Gastroesophageal sphincter (tissue), 4 donors: ENCODE measurements around the gene ABI3BP. TPM values are rescaled to one million over a fixed set of nuclear protein-coding genes. Genes with fewer than 3 reads are reported as not detected.

Experiments
- ATAC-seq: fragments of 150-250 bp; one replicate; pipeline ENCODE4 v1.9.1; 2016; ENCODE audit warnings: mild to moderate bottlenecking, moderate library complexity
- H3K27ac ChIP-seq, 4 donors: fragments of 200-600 bp; sonication (generic) in 3 of 4; 1 replicate in 3 of 4; 2 replicates in 1 of 4; pipeline ENCODE4 v1.5.1; 2016 to 2019
- H3K27me3 ChIP-seq: fragments of 200-600 bp; sonication (generic); one replicate; pipeline ENCODE4 v1.5.1; 2019
- H3K36me3 ChIP-seq, 2 donors: fragments of 200-600 bp; sonication (generic); one replicate each; pipeline ENCODE4 v1.5.1; 2019; ENCODE audit warnings: control low read depth in 1 of 2
- H3K4me1 ChIP-seq, 3 donors: fragments of 200-600 bp; sonication (generic); 1 replicate in 2 of 3; 2 replicates in 1 of 3; pipeline ENCODE4 v1.5.1; 2016 to 2019; ENCODE audit warnings: control low read depth in 2 of 3
- H3K4me3 ChIP-seq, 2 donors: fragments of 200-600 bp; sonication (generic); one replicate each; pipeline ENCODE4 v1.5.1; 2019; ENCODE audit warnings: mild to moderate bottlenecking in 1 of 2, moderate library complexity in 1 of 2
- H3K9me3 ChIP-seq, 3 donors: fragments of 200-600 bp; sonication (generic); one replicate each; pipeline ENCODE4 v1.5.1; 2017 to 2019; ENCODE audit warnings: control low read depth in 2 of 3
- CTCF ChIP-seq, 4 experiments: fragments of 200-600 bp in 2 of 4; fragments of 450-650 bp in 2 of 4; sonication (generic) in 1 of 4; IDR thresholded peaks; one replicate each; pipeline ENCODE4 v1.5.1; 2017 to 2019; ENCODE audit warnings: antibody characterized with exemption in 4 of 4, mild to moderate bottlenecking in 2 of 4, moderate library complexity in 2 of 4
- EP300 ChIP-seq: sonication (generic); formaldehyde crosslinking; IDR thresholded peaks from one replicate; pipeline ENCODE4 v1.6.1; 2017; ENCODE audit warnings: antibody characterized with exemption, mild to moderate bottlenecking
- POLR2A ChIP-seq, 2 donors: fragments of 450-650 bp; IDR thresholded peaks; one replicate each; pipeline ENCODE4 v1.6.1; 2017; ENCODE audit warnings: antibody characterized with exemption in 2 of 2, mild to moderate bottlenecking in 2 of 2, moderate library complexity in 1 of 2
- POLR2AphosphoS5 ChIP-seq: sonication (generic); formaldehyde crosslinking; IDR thresholded peaks from one replicate; pipeline ENCODE4 v1.6.1; 2017; ENCODE audit warnings: antibody characterized with exemption
- WGBS, 2 donors: methylation state at CpG; one replicate each; pipeline ENCODE4 v1.1.5; 2018; ENCODE audit warnings: low coverage in 1 of 2; 5-methylcytosine and 5-hydroxymethylcytosine counted together
- total RNA-seq, 4 donors: library from RNA; depleted of rRNA; stranded (reverse); fragments of >200 nt; gene quantifications; one replicate each; pipeline ENCODE4 v1.1.0, GENCODE V29; 2016

ABI3BP gene
- total RNA-seq, 4 donors from 2014 or later, result 59.6 to 158 (median 99.9) TPM

- H3K27me3 ChIP-seq, result no peaks in the 10 kb centered on the region
- H3K9me3 ChIP-seq, result no peaks in the 10 kb centered on the region
- H3K4me3 ChIP-seq, result no peak overlapping the region
- no peak for TF ChIP-seq CTCF (IDR thresholded peaks at IDR 0.05)
- TF ChIP-seq EP300, result no peak
- no peak for TF ChIP-seq POLR2A (IDR thresholded peaks at IDR 0.05)
- peak overlapping the region in 3 of 4 donors; percentile 44 to 57 (median 49) for H3K27ac ChIP-seq
- ATAC-seq, result no peak
- no peaks in the 10 kb centered on the region for H3K36me3 ChIP-seq
- WGBS, 2 donors, result 72 to 89% methylated on average over 4 to 6 of the region's 6 CpGs
- peaks cover 3 to 57% (median 9%) of the 10 kb centered on the region in 3 donors for H3K4me1 ChIP-seq
Observed at GRCh38 chr3:100970477-100970990, 22.7 kb downstream of the ABI3BP start.

GRCh38 chr3:100968932-100969906 lies 24.0 kb downstream of the ABI3BP start:
- Histone ChIP-seq H3K27ac (peak overlapping the region in 3 of 4 donors; percentile 49 to 67 (median 57)), H3K4me1 (peaks cover 3 to 44% (median 9%) of the 10 kb centered on the region in 3 donors), H3K36me3 (no peaks in the 10 kb centered on the region), H3K9me3 (no peaks in the 10 kb centered on the region), H3K27me3 (no peaks in the 10 kb centered on the region), H3K4me3 (no peak overlapping the region)
- peak; percentile 87 for ATAC-seq
- TF ChIP-seq POLR2AphosphoS5 (peak; percentile 55), EP300 (no peak)
- 52 to 55% methylated on average over 4 to 5 of the region's 6 CpGs for WGBS, 2 donors

GRCh38 chr3:100966807-100967206 lies 26.4 kb downstream of the ABI3BP start:
- no peak for TF ChIP-seq POLR2AphosphoS5
- no peak for TF ChIP-seq EP300
- no peak for TF ChIP-seq POLR2A (IDR thresholded peaks at IDR 0.05)
- H3K27ac ChIP-seq, result no peak overlapping the region
- H3K4me3 ChIP-seq, result no peak overlapping the region
- no peaks in the 10 kb centered on the region for H3K36me3 ChIP-seq
- WGBS, 2 donors, result 73 to 88% methylated on average over 2 of the region's 2 CpGs
- no peaks in the 10 kb centered on the region for H3K9me3 ChIP-seq
- no peak for ATAC-seq
- peaks cover 0 to 20% (median 3%) of the 10 kb centered on the region in 3 donors for H3K4me1 ChIP-seq
- H3K27me3 ChIP-seq, result no peaks in the 10 kb centered on the region

- 44 to 47% methylated on average over 3 of the region's 3 CpGs for WGBS, 2 donors
- H3K27me3 ChIP-seq, result no peaks in the 10 kb centered on the region
- ATAC-seq, result no peak
Observed at GRCh38 chr3:100966049-100966491, 27.2 kb downstream of the ABI3BP start.

GRCh38 chr3:100963041-100963440 lies 30.2 kb downstream of the ABI3BP start:
- 91 to 100% methylated on average over 1 of the region's 1 CpG for WGBS, 2 donors
- no peak for ATAC-seq

More at GRCh38 chr3:100966049-100966491, 27.2 kb downstream of the ABI3BP start:
- Histone ChIP-seq H3K9me3 (peaks cover 0 to under 1% (median 0%) of the 10 kb centered on the region in 3 donors), H3K27ac (peak overlapping the region in 2 of 4 donors; percentile 36 to 53), H3K4me3 (no peak overlapping the region), H3K4me1 (peaks cover 0 to 13% (median 0%) of the 10 kb centered on the region in 3 donors), H3K36me3 (no peaks in the 10 kb centered on the region)
- TF ChIP-seq POLR2AphosphoS5 (no peak), EP300 (no peak), POLR2A (IDR thresholded peaks at IDR 0.05) (no peak), CTCF (IDR thresholded peaks at IDR 0.05) (no peak)

More at GRCh38 chr3:100963041-100963440, 30.2 kb downstream of the ABI3BP start:
- no peaks in the 10 kb centered on the region for H3K4me1 ChIP-seq
- no peak for TF ChIP-seq POLR2AphosphoS5
- no peak for TF ChIP-seq POLR2A (IDR thresholded peaks at IDR 0.05)
- no peak for TF ChIP-seq EP300
- no peak for TF ChIP-seq CTCF (IDR thresholded peaks at IDR 0.05)
- H3K27ac ChIP-seq, result no peak overlapping the region
- no peaks in the 10 kb centered on the region for H3K36me3 ChIP-seq
- H3K4me3 ChIP-seq, result no peak overlapping the region
- H3K27me3 ChIP-seq, result no peaks in the 10 kb centered on the region
- peaks cover 0 to 17% (median 0%) of the 10 kb centered on the region in 3 donors for H3K9me3 ChIP-seq
